Measurements from ENCODE around the gene LIN7A. TPM values are rescaled to one million over a fixed set of nuclear protein-coding genes. Genes with fewer than 3 reads are reported as not detected.

The LIN7A gene
- 0.13 to 0.55 TPM (median 0.39 TPM) in 5 replicates for total RNA-seq (2022; extraction: Qiagen RNA extraction)

GRCh38 chr12:80937391-80938238 is at the start of gene LIN7A:
LIN7A (minus strand) TSS chr12:80937934; CDS start chr12:80937722, 212 bp downstream.

Other genes starting within 250 kb of the LIN7A start
- not detected in 5 replicates for gene MYF6, start 230.3 kb downstream of the LIN7A start, total RNA-seq (2022; extraction: Qiagen RNA extraction)
- not detected in 5 replicates for gene MYF5, start 221.0 kb downstream of the LIN7A start, total RNA-seq (2022; extraction: Qiagen RNA extraction)
- not detected in 5 replicates for gene ACSS3, start 140.1 kb upstream of the LIN7A start, total RNA-seq (2022; extraction: Qiagen RNA extraction)

Measured in A549 treated with Mapracorat at 1 μM for 4 hours (cell line).